Measurements from ENCODE around the gene KIF26A. TPM values are rescaled to one million over a fixed set of nuclear protein-coding genes. Genes with fewer than 3 reads are reported as not detected.

The KIF26A gene
- total RNA-seq, 2 experiments from 2014 or later, result 7.7 to 7.9 TPM

DNA sequence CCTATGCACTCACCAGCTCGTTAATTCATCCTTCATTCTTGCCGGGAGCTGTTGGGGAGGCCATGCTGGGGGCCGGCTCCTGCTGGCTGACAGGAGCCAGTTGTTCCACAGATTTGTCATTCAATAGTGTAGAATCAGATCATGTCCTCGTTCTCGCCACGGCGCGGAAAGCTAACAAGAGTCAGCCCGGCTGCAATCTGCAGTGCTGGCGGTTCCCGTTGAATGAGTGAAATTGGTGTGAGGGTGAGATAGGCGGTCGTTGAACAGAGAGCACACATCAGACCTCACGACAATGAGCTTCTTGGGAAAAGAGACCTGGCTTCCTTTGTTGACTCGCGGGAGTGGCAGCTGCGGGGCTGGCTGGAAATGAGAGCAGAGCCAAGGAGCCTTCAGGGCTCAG lies 57.5 kb downstream of the KIF26A start:
- no peaks in the 10 kb centered on the region for H3K9me3 Mint-ChIP-seq
- ChIA-PET POLR2A (no interaction called here), CTCF (no interaction called here)
- no peak overlapping the region for H3K4me3 Mint-ChIP-seq
- H3K27ac Mint-ChIP-seq, result no peak overlapping the region
- peaks cover 3% of the 10 kb centered on the region for H3K4me1 Mint-ChIP-seq
- DNase-seq, result no peak
- H3K36me3 Mint-ChIP-seq (ENCODE audit: low read depth), result no peaks in the 10 kb centered on the region
- no peaks in the 10 kb centered on the region for H3K27me3 Mint-ChIP-seq

DNA sequence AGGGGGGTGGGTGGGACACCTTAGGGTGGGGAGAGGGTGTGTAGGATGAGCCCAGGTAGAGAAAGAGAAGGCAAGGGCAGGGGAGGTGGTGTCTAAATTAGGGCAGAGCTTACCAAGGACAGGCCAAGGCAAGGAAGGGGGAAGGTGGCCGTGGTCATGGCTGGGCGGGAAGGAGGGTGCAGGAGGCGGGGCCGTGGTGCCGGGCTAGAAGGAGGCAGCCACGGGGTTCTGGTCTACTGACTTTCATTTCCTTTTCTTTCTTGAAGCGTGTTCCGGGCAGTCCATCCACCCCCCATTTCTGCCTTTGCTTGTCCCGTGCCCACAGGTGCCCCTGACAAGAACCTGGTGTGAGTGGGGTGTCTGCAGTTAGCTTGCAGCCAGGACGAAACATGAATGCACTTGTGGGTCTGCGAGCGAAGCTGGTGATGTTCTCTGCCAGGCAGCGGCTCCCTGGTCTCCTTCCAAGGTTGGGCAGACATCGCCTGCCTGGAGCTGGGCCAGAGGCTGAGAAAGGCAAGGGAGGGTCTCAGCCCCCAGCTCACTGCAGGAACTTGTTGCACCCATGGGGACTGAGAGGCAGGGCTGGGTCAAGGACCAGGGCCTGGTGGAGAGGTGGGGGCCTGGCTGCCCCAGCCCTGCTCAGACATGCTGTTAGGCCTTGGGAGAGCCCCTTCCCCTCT lies 58.2 kb downstream of the KIF26A start:
- no peaks in the 10 kb centered on the region for H3K9me3 Mint-ChIP-seq
- H3K27me3 Mint-ChIP-seq, result no peaks in the 10 kb centered on the region
- ChIA-PET CTCF (no interaction called here), POLR2A (no interaction called here)
- no peak overlapping the region for H3K4me3 Mint-ChIP-seq
- DNase-seq, result no peak
- H3K36me3 Mint-ChIP-seq (ENCODE audit: low read depth), result no peaks in the 10 kb centered on the region
- H3K27ac Mint-ChIP-seq, result no peak overlapping the region
- H3K4me1 Mint-ChIP-seq, result peaks cover 3% of the 10 kb centered on the region

DNA sequence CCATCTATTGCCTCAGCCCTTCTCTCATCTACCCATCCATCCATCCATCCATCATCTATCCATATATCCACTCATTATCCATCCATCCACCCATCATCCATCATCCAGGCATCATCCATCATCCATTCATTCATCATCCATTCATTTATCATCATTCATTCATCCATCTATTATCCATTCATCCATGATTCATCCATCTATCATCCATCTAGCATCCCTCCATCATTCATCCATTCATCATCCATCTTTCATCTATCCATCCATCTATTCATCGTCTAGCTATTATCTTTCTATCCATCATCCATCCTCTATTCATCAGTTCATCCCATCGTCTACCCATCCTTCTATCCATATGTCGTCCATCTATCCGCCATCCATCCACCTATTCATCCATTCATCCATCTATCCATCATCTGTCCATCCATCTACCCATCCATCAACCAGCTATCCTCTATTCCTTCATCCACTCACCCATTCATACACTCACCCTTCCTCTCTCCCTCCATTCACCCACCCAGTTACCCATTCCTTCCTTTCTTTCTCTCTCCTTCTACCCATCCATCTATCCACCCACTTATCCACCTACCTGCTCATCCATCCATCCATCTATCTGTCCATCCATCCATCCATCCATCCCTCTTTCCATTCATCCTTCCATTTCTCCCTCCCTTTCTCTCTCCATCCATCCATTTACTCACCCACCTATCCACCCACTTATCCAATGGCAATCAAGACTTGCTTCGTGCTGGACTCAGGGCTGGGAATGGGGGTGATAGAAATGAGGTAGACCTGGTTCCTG lies 59.3 kb downstream of the KIF26A start:
- H3K4me1 Mint-ChIP-seq, result peaks cover 3% of the 10 kb centered on the region
- ChIA-PET CTCF (no interaction called here), POLR2A (no interaction called here)
- no peak overlapping the region for H3K4me3 Mint-ChIP-seq
- H3K36me3 Mint-ChIP-seq (ENCODE audit: low read depth), result no peaks in the 10 kb centered on the region
- no peaks in the 10 kb centered on the region for H3K27me3 Mint-ChIP-seq
- no peaks in the 10 kb centered on the region for H3K9me3 Mint-ChIP-seq
- DNase-seq, result no peak
- no peak overlapping the region for H3K27ac Mint-ChIP-seq

DNA sequence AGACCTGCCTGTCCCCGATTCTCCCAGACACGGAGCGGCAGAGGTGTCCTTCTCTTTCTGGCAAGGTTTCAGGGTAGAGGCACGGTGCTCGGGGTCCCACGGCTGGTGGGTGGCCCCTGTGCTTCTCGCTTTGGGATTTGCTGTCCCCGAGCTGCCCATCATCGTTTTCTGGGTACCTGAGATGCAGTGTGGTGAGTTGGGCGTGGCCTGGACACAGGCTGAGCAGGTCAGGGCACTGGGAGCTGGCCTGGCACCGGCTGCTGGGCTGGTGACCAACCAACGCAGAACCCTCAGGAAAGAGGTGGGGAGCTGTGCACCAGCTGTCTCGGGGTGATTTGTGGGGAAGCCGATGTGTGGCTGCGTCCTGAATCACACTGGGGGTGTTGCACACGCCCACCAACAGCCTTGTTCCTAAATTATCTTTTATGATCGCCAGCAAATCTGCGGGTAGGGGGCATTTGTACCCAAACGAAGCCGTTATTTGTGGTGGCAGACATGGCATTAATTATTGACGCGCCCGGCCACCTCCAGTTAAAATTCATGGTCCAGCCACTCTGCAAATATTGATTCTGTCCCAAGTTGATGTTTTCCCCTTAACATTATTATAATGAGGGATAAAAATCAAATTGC lies 61.0 kb downstream of the KIF26A start:
- CTCF ChIA-PET, result no interaction called here
- Mint-ChIP-seq H3K27me3 (no peaks in the 10 kb centered on the region), H3K27ac (no peak overlapping the region), H3K36me3 (ENCODE audit: low read depth) (no peaks in the 10 kb centered on the region), H3K4me1 (peaks cover 3% of the 10 kb centered on the region), H3K9me3 (no peaks in the 10 kb centered on the region), H3K4me3 (no peak overlapping the region)
- no peak for DNase-seq
- POLR2A ChIA-PET, result no interaction called here

DNA sequence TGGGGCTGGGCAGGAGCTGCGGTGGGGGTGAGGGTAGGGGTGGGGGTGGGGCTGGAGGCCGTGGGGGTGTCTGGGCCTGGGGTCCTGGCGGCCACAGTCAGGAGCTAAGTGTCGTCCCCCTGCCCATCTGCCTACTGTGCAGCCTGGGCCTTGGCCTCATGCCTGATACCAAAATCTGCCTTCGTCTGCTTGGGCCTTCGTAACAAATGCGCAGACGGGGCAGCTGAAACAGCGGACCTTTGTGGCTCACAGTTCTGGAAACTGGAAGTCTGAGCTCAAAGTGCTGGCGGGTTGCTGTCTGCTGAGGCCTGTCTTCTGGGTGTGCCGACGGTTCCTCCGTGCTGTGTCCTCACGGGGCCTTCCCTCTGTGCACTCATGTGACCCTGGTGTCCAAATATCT lies 61.7 kb downstream of the KIF26A start:
- no peak overlapping the region for H3K4me3 Mint-ChIP-seq
- no peaks in the 10 kb centered on the region for H3K27me3 Mint-ChIP-seq
- no peaks in the 10 kb centered on the region for H3K9me3 Mint-ChIP-seq
- CTCF ChIA-PET, result no interaction called here
- no peak for DNase-seq
- H3K27ac Mint-ChIP-seq, result no peak overlapping the region
- POLR2A ChIA-PET, result no interaction called here
- no peaks in the 10 kb centered on the region for H3K36me3 Mint-ChIP-seq (ENCODE audit: low read depth)
- H3K4me1 Mint-ChIP-seq, result peaks cover 3% of the 10 kb centered on the region

DNA sequence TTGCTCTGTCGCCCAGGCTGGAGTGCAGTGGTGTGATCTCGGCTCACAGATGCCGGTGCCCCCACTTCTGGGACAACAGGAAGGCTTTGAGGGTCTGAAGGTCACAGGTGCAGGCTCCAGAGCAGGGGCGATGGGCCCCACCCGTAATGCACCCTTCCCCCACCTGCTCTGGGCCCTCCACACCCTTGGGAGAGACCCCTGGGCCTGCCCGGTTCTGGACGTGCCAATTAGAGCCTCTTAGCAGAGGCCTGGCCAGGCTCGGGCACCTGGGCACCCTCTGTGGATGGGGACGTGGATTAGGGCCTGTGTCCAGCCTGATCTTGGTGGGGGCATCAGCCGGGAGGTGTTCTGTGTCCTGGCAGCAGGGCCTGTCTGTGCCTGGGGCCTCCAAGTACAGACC lies 62.2 kb downstream of the KIF26A start:
- ChIA-PET CTCF (no interaction called here), POLR2A (no interaction called here)
- Mint-ChIP-seq H3K27ac (no peak overlapping the region), H3K4me3 (no peak overlapping the region), H3K36me3 (ENCODE audit: low read depth) (no peaks in the 10 kb centered on the region), H3K9me3 (no peaks in the 10 kb centered on the region), H3K4me1 (peaks cover 3% of the 10 kb centered on the region), H3K27me3 (no peaks in the 10 kb centered on the region)
- no peak for DNase-seq

DNA sequence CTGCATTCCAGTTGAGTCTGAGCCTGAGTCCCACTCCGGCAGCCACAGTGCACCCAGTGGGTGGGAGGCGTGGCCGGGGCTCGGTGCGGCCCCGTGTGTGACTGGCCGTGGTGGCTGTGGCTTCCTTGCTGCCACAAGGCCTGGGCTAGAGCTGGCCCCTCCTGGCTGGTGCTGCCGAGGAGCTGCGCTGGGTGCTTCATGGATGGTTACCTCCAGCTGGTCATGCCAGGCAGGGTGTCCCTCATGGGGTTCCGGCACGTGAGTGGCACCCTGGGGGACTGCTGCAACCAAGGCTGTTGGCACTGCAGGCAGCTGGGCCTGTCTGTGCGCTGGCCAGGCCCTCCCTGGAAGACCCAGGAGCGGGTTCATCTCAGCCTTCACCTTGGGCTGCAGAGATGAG lies 62.7 kb downstream of the KIF26A start:
- H3K4me1 Mint-ChIP-seq, result peaks cover under 1% of the 10 kb centered on the region
- no peak overlapping the region for H3K4me3 Mint-ChIP-seq
- H3K27me3 Mint-ChIP-seq, result no peaks in the 10 kb centered on the region
- no peak overlapping the region for H3K27ac Mint-ChIP-seq
- no peaks in the 10 kb centered on the region for H3K9me3 Mint-ChIP-seq
- DNase-seq, result no peak
- ChIA-PET POLR2A (interaction anchor here (0.9 kb wide), 1 partner anchor 65 kb away, joined by 3 read pairs; no protein-coding TSS in a partner anchor), CTCF (no interaction called here)
- no peaks in the 10 kb centered on the region for H3K36me3 Mint-ChIP-seq (ENCODE audit: low read depth)

DNA sequence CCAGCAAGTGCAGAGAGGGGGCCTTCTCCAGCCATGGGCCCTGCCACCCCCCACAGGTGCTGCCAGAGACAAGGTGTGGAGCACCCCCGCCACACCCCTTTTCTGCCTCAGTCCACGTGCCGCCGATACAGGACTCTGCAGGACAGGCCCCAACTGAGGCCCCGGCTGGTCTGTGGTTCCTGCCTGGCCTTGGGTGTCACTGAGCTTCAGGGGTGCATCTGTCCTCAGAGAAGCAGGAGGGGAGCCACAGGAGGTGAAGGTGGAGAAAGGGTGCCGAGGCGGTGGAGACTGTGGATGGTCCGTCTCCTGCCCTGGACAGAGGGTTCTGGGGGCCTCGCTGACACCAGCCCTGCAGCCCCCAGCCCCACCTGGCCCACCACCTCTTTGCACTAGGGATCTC lies 63.1 kb downstream of the KIF26A start:
- Mint-ChIP-seq H3K36me3 (ENCODE audit: low read depth) (no peaks in the 10 kb centered on the region), H3K27ac (no peak overlapping the region), H3K4me3 (no peak overlapping the region), H3K4me1 (no peaks in the 10 kb centered on the region), H3K27me3 (no peaks in the 10 kb centered on the region), H3K9me3 (no peaks in the 10 kb centered on the region)
- CTCF ChIA-PET, result no interaction called here
- no peak for DNase-seq
- POLR2A ChIA-PET, result interaction anchor here (0.9 kb wide), 1 partner anchor 64 kb away, joined by 3 read pairs; no protein-coding TSS in a partner anchor

DNA sequence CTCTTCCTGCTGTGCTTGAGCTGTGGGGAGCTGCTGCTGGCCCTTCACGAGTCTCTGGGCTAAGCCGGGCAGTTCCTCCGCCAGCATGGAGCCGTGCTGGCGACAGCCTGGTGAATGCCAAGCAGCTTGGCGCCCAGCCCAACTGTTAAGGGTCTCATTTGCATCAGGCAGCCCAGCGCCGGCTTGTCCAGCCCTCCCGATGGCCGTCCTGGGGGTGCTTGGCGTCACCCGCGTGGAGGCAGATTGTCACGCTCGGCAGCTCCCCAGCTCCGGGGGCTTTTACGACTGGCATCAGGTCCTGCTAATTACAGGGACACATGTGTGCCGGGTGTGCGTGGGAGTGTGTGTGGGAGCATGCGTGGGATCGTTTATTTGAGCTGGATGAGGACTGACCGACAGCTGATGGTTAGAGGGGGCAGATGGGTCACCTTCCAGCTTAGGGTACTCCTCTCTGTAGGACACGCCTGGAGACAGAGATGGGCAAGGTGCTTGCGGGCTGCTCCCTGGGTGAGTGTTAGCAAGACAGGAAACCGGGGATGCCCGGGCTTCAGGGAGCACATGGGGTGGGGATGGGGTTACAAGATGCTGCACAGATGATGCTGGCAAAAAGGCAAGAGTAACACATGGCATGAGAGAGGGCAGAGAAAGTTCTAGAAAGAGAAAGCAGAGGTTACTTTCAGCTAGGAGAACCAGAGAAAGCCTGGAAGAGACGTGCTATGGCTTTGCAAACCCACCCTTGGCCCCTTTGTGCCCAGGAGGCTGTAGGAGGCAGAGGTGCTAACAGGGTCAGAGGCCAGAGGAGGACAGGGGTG lies 64.1 kb downstream of the KIF26A start:
- POLR2A ChIA-PET, result no interaction called here

DNA sequence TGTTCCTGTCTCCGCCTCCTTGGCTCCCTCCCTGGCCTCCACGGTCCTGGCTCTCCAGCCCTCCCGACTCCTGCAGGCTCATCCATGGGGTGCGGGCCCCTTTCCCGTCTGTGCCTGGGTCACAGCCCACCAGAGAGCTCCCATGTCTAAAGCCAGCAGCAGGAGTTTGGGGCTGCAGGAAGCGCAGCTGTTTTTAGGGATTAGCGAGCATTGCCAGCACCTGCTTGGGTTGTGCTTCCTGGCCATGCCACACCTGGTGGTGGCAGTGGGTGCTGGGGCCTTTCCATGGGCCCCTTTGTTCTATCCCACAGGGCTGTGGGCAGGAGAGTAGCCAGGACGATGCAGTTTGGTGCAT lies 64.7 kb downstream of the KIF26A start:
- Mint-ChIP-seq H3K4me1 (no peaks in the 10 kb centered on the region), H3K9me3 (no peaks in the 10 kb centered on the region), H3K36me3 (ENCODE audit: low read depth) (no peaks in the 10 kb centered on the region), H3K4me3 (no peak overlapping the region), H3K27ac (no peak overlapping the region), H3K27me3 (no peaks in the 10 kb centered on the region)
- no peak for DNase-seq
- ChIA-PET POLR2A (no interaction called here), CTCF (no interaction called here)

More for the DNA sequence above, 64.1 kb downstream of the KIF26A start:
- Mint-ChIP-seq H3K4me1 (no peaks in the 10 kb centered on the region), H3K9me3 (no peaks in the 10 kb centered on the region), H3K27ac (no peak overlapping the region), H3K4me3 (no peak overlapping the region), H3K27me3 (no peaks in the 10 kb centered on the region), H3K36me3 (ENCODE audit: low read depth) (no peaks in the 10 kb centered on the region)
- DNase-seq, result no peak
- CTCF ChIA-PET, result no interaction called here

DNA sequence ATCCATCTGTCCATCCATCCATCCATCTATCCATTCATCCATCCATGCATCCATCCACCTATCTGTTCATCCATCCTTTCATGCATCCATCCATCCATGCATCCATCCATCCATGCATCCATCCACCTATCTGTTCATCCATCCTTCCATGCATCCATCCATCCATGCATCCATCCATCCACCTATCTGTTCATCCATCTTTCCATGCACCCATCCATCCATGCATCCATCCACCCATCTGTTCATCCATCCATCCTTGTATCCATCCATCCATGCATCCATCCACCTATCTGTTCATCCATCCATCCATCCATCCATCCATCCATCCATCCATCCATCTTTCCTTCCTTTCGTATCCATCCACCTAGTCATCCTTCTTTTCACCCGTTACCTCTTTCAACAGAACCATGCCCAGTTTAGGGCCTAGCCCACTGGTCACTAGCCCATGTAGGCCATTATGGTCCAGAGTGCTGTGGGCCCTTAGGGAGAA lies 66.3 kb downstream of the KIF26A start:
- ChIA-PET POLR2A (no interaction called here), CTCF (no interaction called here)
- no peak for DNase-seq
- H3K27me3 Mint-ChIP-seq, result no peaks in the 10 kb centered on the region
- no peaks in the 10 kb centered on the region for H3K9me3 Mint-ChIP-seq
- H3K27ac Mint-ChIP-seq, result no peak overlapping the region
- H3K4me3 Mint-ChIP-seq, result no peak overlapping the region
- no peaks in the 10 kb centered on the region for H3K4me1 Mint-ChIP-seq
- H3K36me3 Mint-ChIP-seq (ENCODE audit: low read depth), result no peaks in the 10 kb centered on the region

DNA sequence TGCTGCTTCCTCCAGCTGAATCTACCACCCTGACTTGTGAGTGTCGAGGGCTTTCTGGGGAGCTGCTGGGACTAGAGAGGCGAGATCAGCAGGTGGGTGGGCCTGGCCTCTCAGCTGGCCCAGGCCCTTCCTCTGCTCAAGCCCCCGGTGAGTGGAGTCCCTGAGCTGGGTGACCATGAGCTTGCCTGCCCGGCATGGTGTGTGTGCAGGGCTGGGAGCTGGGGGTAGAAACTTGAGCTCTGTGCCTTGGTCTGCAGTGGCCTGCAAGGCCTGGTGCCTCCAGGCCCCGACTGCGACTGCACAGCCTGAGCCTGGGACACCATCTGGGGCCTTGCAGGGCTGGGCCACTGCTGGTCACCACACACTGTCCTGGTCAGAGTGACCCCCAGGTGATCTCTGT lies 67.4 kb downstream of the KIF26A start:
- CTCF ChIA-PET, result no interaction called here
- no peaks in the 10 kb centered on the region for H3K4me1 Mint-ChIP-seq

DNA sequence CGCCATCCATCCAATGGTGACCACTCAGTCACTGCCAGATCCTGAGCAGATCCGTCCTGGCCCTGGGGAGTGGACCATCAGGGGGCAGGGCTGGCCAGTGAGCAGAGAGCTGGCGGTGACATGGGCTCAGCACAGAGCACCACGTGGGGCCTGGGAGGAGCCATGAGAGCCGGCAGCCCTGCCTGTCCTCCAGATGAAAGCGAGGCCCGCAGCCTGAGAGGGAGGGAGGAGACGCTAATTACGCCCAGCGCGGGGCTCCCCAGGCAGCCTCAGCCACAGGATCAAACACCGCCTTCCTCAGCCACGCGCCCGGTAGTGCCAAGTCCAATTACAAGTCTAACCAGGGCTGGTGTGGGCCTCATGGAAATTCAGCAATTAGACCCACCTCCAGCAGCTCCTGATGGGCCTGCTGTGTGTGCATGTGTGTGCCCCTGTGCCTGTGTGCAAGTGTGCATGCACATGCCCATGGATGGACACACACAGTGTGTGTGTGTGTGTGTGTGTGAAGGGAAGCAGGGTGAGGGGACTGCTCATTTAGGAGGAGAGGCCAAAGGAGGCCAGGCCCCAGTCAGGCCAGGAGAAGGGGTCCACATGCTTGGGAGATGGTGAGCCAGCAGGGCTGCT lies 68.0 kb downstream of the KIF26A start:
- CTCF ChIA-PET, result no interaction called here
- Mint-ChIP-seq H3K9me3 (no peaks in the 10 kb centered on the region), H3K27ac (no peak overlapping the region), H3K36me3 (ENCODE audit: low read depth) (no peaks in the 10 kb centered on the region), H3K4me1 (no peaks in the 10 kb centered on the region), H3K4me3 (no peak overlapping the region), H3K27me3 (no peaks in the 10 kb centered on the region)
- POLR2A ChIA-PET, result no interaction called here
- DNase-seq, result no peak

More for the DNA sequence above, 67.4 kb downstream of the KIF26A start:
- H3K36me3 Mint-ChIP-seq (ENCODE audit: low read depth), result no peaks in the 10 kb centered on the region
- H3K4me3 Mint-ChIP-seq, result no peak overlapping the region
- no peaks in the 10 kb centered on the region for H3K27me3 Mint-ChIP-seq
- H3K27ac Mint-ChIP-seq, result no peak overlapping the region
- POLR2A ChIA-PET, result no interaction called here
- DNase-seq, result no peak
- no peaks in the 10 kb centered on the region for H3K9me3 Mint-ChIP-seq
